K562 (cell line): ENCODE data around the gene NUDCD3. TPM values are rescaled to one million over a fixed set of nuclear protein-coding genes. Genes with fewer than 3 reads are reported as not detected.

Experiments
- ATAC-seq: fragments of 200-7000 bp; cut with Tn5 transposase; 3 replicates; pipeline ENCODE4 v1.9.1; 2020; ENCODE audit warnings: moderate library complexity
- BruUV-seq: library from RNA; stranded (reverse); fragments of 400-500 nt; replicated peaks from 2 replicates; lab custom pipeline; 2021; lab: Mats Ljungman, UMichigan
- CTCF ChIA-PET: fragments of 300-600 bp; formaldehyde crosslinking; extraction: SDS; loops from one replicate; lab custom pipeline; 2021; ENCODE audit warnings: low intra/inter-chr PET ratio; lab: Yijun Ruan, JAX
- POLR2A ChIA-PET: fragments of 300-600, 350-650 bp; sonication (Branson Sonifier 250); formaldehyde crosslinking; extraction: SDS; loops from one replicate; lab custom pipeline; 2021; ENCODE audit warnings: antibody characterized with exemption, inconsistent platforms; lab: Yijun Ruan, JAX
- DNase-seq, 4 experiments: peaks; one replicate each; pipeline versions ENCODE4 v3.0.0 to v3.0.0-alpha.2; 2011 to 2018; ENCODE audit warnings: low spot score in 3 of 4, mixed read lengths in 3 of 4; ENCODE audit errors: extremely low read depth in 1 of 4
- FAIRE-seq: peaks from 2 replicates; lab custom pipeline; 2011; peaks lifted over from hg19 to GRCh38; lab: Jason Lieb, UNC
- H2AFZ ChIP-seq: 2 replicates; pipeline ENCODE4 v1.6.0; 2011; ENCODE audit warnings: low read depth, low read length, control low read depth, inconsistent platforms
- H3K27ac ChIP-seq: fragments of 200-600 bp; 3 replicates; pipeline ENCODE4 v1.8.0; 2011; ENCODE audit warnings: low read depth, mild to moderate bottlenecking, control low read depth, inconsistent platforms, low read length, moderate library complexity, mixed read lengths; ENCODE audit errors: extremely low read depth
- H3K27me3 ChIP-seq, 2 experiments: fragments of 300-600 bp in 1 of 2; 2 replicates in 1 of 2; 3 replicates in 1 of 2; pipeline versions ENCODE4 v1.6.0 to v1.8.0; 2011; ENCODE audit warnings: inconsistent platforms in 2 of 2, low read length in 2 of 2, mild to moderate bottlenecking in 1 of 2, mixed read lengths in 1 of 2, moderate library complexity in 1 of 2; ENCODE audit not compliant: control insufficient read depth in 2 of 2, insufficient read depth in 2 of 2
- H3K36me3 ChIP-seq: fragments of 300-600 bp; 3 replicates; pipeline ENCODE4 v1.8.0; 2011; ENCODE audit warnings: mild to moderate bottlenecking, low read length, inconsistent platforms; ENCODE audit not compliant: control insufficient read depth, insufficient read depth
- H3K4me1 ChIP-seq, 2 experiments: fragments of 200-600 bp in 1 of 2; replicated peaks in 1 of 2; 2 replicates in 1 of 2; 3 replicates in 1 of 2; pipeline versions ENCODE4 v1.5.1 to v1.8.0; 2011; ENCODE audit warnings: inconsistent platforms in 2 of 2, low read length in 2 of 2, mild to moderate bottlenecking in 1 of 2, mixed read lengths in 1 of 2, moderate library complexity in 1 of 2; ENCODE audit not compliant: control insufficient read depth in 2 of 2, insufficient read depth in 2 of 2
- H3K4me2 ChIP-seq: 2 replicates; pipeline ENCODE4 v1.6.1; 2011; ENCODE audit warnings: low read length, control low read depth, inconsistent platforms, mixed read lengths; ENCODE audit not compliant: insufficient read depth
- H3K4me3 ChIP-seq: fragments of 200-600 bp; sonication (generic), shearing (Covaris generic); 2 replicates; pipeline ENCODE4 v1.5.1; 2016; ENCODE audit warnings: control low read depth, inconsistent platforms
- H3K79me2 ChIP-seq: fragments of 200-600 bp; 3 replicates; pipeline ENCODE4 v1.8.0; 2011; ENCODE audit warnings: low read length, inconsistent platforms; ENCODE audit not compliant: control insufficient read depth, insufficient read depth
- H3K9ac ChIP-seq, 2 experiments: 2 replicates each; pipeline versions ENCODE4 v1.6.0 to v1.6.1; 2011; ENCODE audit warnings: low read depth in 2 of 2, low read length in 2 of 2, control low read depth in 1 of 2, inconsistent platforms in 1 of 2, mild to moderate bottlenecking in 1 of 2, mixed read lengths in 1 of 2; ENCODE audit not compliant: insufficient read depth in 1 of 2
- H3K9me1 ChIP-seq: one replicate; pipeline ENCODE4 v1.6.0; 2011; ENCODE audit warnings: inconsistent platforms, mild to moderate bottlenecking, low read length, moderate library complexity; ENCODE audit not compliant: control insufficient read depth, insufficient read depth
- H3K9me3 ChIP-seq: replicated peaks from 2 replicates; pipeline ENCODE4 v1.5.1; 2011; ENCODE audit warnings: low read depth, low read length, inconsistent platforms; ENCODE audit not compliant: control insufficient read depth, insufficient read depth
- H4K20me1 ChIP-seq: replicated peaks from 2 replicates; pipeline ENCODE4 v1.6.1; 2011; ENCODE audit warnings: low read length, inconsistent platforms, mixed read lengths; ENCODE audit not compliant: control insufficient read depth, insufficient read depth
- CREB3L1 ChIP-seq: fragments of 450-650 bp; IDR thresholded peaks from 2 replicates; pipeline ENCODE4 v1.6.1; 2014; ENCODE audit warnings: low read depth, mild to moderate bottlenecking, moderate library complexity, borderline replicate concordance
- TARDBP ChIP-seq: fragments of 450-650 bp; IDR thresholded peaks from 2 replicates; pipeline ENCODE4 v1.6.1; 2016
- TCF7L2 ChIP-seq: fragments of 150-350 bp; IDR thresholded peaks from 2 replicates; pipeline ENCODE4 v1.6.1; 2016; ENCODE audit warnings: low read depth, mild to moderate bottlenecking, low read length, moderate library complexity
- WGBS: fragments of 100-300 bp; shearing (Covaris generic); methylation state at CpG from one replicate; pipeline ENCODE4 v1.1.6; 2016; ENCODE audit warnings: low coverage, mixed read lengths; ENCODE audit not compliant: insufficient coverage; ENCODE audit errors: missing lambda C conversion rate; 5-methylcytosine and 5-hydroxymethylcytosine counted together
- in situ Hi-C: fragments of 300-500 bp; cut with MboI; formaldehyde crosslinking; loops from 4 replicates; pipeline ENCODE4 v1.15.0; 2018; ENCODE audit warnings: inconsistent platforms, mixed read lengths
- intact Hi-C: fragments of 100-400 bp; cut with micrococcal nuclease; formaldehyde crosslinking; loops from 2 replicates; pipeline ENCODE4 v1.14.2; 2022
- polyA plus RNA-seq, 8 experiments: library from polyadenylated mRNA; depleted of rRNA in 4 of 8; stranded (reverse) in 5 of 8; unstranded in 3 of 8; fragments of >200 nt; fragmentation: Nextera tagmentation in 2 of 8; fragmentation: Illumina TruSeq in 1 of 8; extraction: Ambion mirVana in 2 of 8; extraction: Trizol in 1 of 8; gene quantifications; 2 replicates each; pipeline versions ENCODE4 v1.2.1 to v1.2.3, GENCODE V29; 2011 to 2014; ENCODE audit warnings: inconsistent platforms in 1 of 8, missing spikeins in 1 of 8
- total RNA-seq, 7 experiments: library from RNA; depleted of rRNA in 6 of 7; stranded (reverse); fragments of >200 nt in 6 of 7; fragmentation: Illumina TruSeq in 2 of 7; extraction: Trizol in 2 of 7; gene quantifications; 2 replicates each; pipeline versions ENCODE4 v1.2.1 to v1.2.3, GENCODE V29; 2011 to 2021; ENCODE audit warnings: low replicate concordance in 1 of 7
- TF ChIP-seq, protein P1 (sequence below): fragments of 250-450 bp; sonication (Bioruptor Pico); IDR thresholded peaks from 2 replicates; pipeline ENCODE4 v1.8.0; 2021; ENCODE audit warnings: borderline replicate concordance, mild to moderate bottlenecking, moderate library complexity; ENCODE audit not compliant: poor library complexity, severe bottlenecking
- TF ChIP-seq, protein P2 (sequence below): fragments of 450-650 bp; IDR thresholded peaks from 2 replicates; pipeline ENCODE4 v1.6.1; 2016

NUDCD3 gene
- total and polyA plus RNA-seq, 9 of the 15 experiments (the other 6 are each of a cell fraction or from before 2014, with no cell fraction given): 24.8 to 64.2 (median 42.6) TPM

GRCh38 chr7:44472843-44473242 lies 17.6 kb downstream of the NUDCD3 start:
- ATAC-seq (no peak), FAIRE-seq (no peak), DNase-seq (no peak)
- H3K9me1 ChIP-seq: no peaks in the 10 kb centered on the region
- peaks cover 38% of the 10 kb centered on the region; the same call in 2 of the 3 replicates for H3K79me2 ChIP-seq
- H3K27me3 ChIP-seq: no peaks in the 10 kb centered on the region
- no peak overlapping the region for H3K4me2 ChIP-seq
- no peaks in the 10 kb centered on the region; the same call in 1 of the 2 replicates for H3K9me3 ChIP-seq
- H3K4me1 ChIP-seq: peaks cover 4 to 7% of the 10 kb centered on the region in 2 experiments; a peak in 4 of 5 replicates
- H3K9ac ChIP-seq: no peak overlapping the region
- TF ChIP-seq, protein P1, sequence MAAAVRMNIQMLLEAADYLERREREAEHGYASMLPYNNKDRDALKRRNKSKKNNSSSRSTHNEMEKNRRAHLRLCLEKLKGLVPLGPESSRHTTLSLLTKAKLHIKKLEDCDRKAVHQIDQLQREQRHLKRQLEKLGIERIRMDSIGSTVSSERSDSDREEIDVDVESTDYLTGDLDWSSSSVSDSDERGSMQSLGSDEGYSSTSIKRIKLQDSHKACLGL (CRISPR knock-in tag): no peak
- TF ChIP-seq TARDBP (no peak), TCF7L2 (no peak)
- TF ChIP-seq, all 486 proteins: peak for 0
- POLR2A ChIA-PET: interaction anchor here (0.7 to 1.4 kb wide), 2 partner anchors 11 to 17 kb away, joined by 3 read pairs; partner anchors contain the start of gene NUDCD3
- no peak overlapping the region for H2AFZ ChIP-seq
- H4K20me1 ChIP-seq: peaks cover 9% of the 10 kb centered on the region
- in situ Hi-C loops (loop anchor here (10.0 kb wide), 1 partner anchor 228 kb away; no protein-coding TSS in a partner anchor), intact Hi-C loops (loop anchor here (10.0 kb wide), 1 partner anchor 98 kb away; no protein-coding TSS in a partner anchor)
- peaks cover 65% of the 10 kb centered on the region for H3K36me3 ChIP-seq
- no peak overlapping the region for H3K27ac ChIP-seq
- H3K4me3 ChIP-seq: no peak overlapping the region
- 23% methylated on average over 3 of the region's 3 CpGs for WGBS
- CTCF ChIA-PET: no interaction called here
- no TSS peak for BruUV-seq

GRCh38 chr7:44471850-44472249 lies 18.6 kb downstream of the NUDCD3 start:
- FAIRE-seq (no peak), DNase-seq (peak in 2 of 4 experiments; percentile 26 to 36), ATAC-seq (no peak)
- 81% methylated on average over 3 of the region's 3 CpGs for WGBS
- Histone ChIP-seq H3K9ac (no peak overlapping the region), H4K20me1 (peaks cover 2% of the 10 kb centered on the region; the same call in 1 of the 2 replicates), H3K4me1 (peaks cover 4 to 7% of the 10 kb centered on the region in 2 experiments; a peak in 4 of 5 replicates), H3K27ac (no peak overlapping the region), H3K79me2 (peaks cover 38% of the 10 kb centered on the region; the same call in 2 of the 3 replicates), H2AFZ (no peak overlapping the region), H3K4me3 (no peak overlapping the region), H3K9me1 (no peaks in the 10 kb centered on the region), H3K36me3 (peaks cover 71% of the 10 kb centered on the region), H3K9me3 (no peaks in the 10 kb centered on the region), H3K27me3 (no peaks in the 10 kb centered on the region), H3K4me2 (no peak overlapping the region)
- in situ Hi-C loops (loop anchor here (10.0 kb wide), 1 partner anchor 227 kb away; no protein-coding TSS in a partner anchor), intact Hi-C loops (loop anchor here (10.0 kb wide), 1 partner anchor 97 kb away; no protein-coding TSS in a partner anchor)
- ChIA-PET POLR2A (no interaction called here), CTCF (no interaction called here)
- no peak for TF ChIP-seq CREB3L1
- TF ChIP-seq, protein P2, sequence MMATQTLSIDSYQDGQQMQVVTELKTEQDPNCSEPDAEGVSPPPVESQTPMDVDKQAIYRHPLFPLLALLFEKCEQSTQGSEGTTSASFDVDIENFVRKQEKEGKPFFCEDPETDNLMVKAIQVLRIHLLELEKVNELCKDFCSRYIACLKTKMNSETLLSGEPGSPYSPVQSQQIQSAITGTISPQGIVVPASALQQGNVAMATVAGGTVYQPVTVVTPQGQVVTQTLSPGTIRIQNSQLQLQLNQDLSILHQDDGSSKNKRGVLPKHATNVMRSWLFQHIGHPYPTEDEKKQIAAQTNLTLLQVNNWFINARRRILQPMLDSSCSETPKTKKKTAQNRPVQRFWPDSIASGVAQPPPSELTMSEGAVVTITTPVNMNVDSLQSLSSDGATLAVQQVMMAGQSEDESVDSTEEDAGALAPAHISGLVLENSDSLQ: peak; percentile 57
- BruUV-seq: no TSS peak
